Mesenchymal stem cell (in vitro differentiated cells and primary cell): ENCODE data around the gene RIPPLY1. TPM values are rescaled to one million over a fixed set of nuclear protein-coding genes. Genes with fewer than 3 reads are reported as not detected.

Experiments used
- DNase-seq: peaks from one replicate; pipeline ENCODE4 v3.0.0-alpha.2; 2013
- H2AFZ ChIP-seq: one replicate; pipeline ENCODE4 v1.6.1; 2013; ENCODE audit warnings: low read depth, mild to moderate bottlenecking, control low read depth, inconsistent platforms, low read length, moderate library complexity
- H2AK5ac ChIP-seq: 2 replicates; pipeline ENCODE4 v1.6.1; 2013; ENCODE audit warnings: low read length, moderate library complexity, mild to moderate bottlenecking, inconsistent platforms; ENCODE audit not compliant: severe bottlenecking
- H2BK120ac ChIP-seq: one replicate; pipeline ENCODE4 v1.6.1; 2013; ENCODE audit warnings: low read depth, mild to moderate bottlenecking, inconsistent platforms, low read length, moderate library complexity
- H2BK12ac ChIP-seq, 2 experiments: one replicate each; pipeline ENCODE4 v1.6.1; 2013; ENCODE audit warnings: inconsistent platforms in 2 of 2, low read length in 2 of 2, mild to moderate bottlenecking in 2 of 2, moderate library complexity in 2 of 2, control low read depth in 1 of 2
- H2BK15ac ChIP-seq: one replicate; pipeline ENCODE4 v1.6.1; 2013; ENCODE audit warnings: mild to moderate bottlenecking, low read depth, inconsistent platforms; ENCODE audit not compliant: poor library complexity, severe bottlenecking
- H2BK5ac ChIP-seq: 2 replicates; pipeline ENCODE4 v1.6.1; 2013; ENCODE audit warnings: low read depth, mild to moderate bottlenecking, low read length, control low read depth, inconsistent platforms; ENCODE audit not compliant: poor library complexity, severe bottlenecking
- H3K14ac ChIP-seq, 2 experiments: one replicate each; pipeline ENCODE4 v1.6.1; 2013; ENCODE audit warnings: inconsistent platforms in 2 of 2, low read length in 2 of 2, control low read depth in 1 of 2, mild to moderate bottlenecking in 1 of 2, moderate library complexity in 1 of 2
- H3K18ac ChIP-seq, 2 experiments: one replicate each; pipeline ENCODE4 v1.6.1; 2013; ENCODE audit warnings: inconsistent platforms in 2 of 2, low read length in 2 of 2, control low read depth in 1 of 2, low read depth in 1 of 2, mild to moderate bottlenecking in 1 of 2
- H3K23ac ChIP-seq, 2 experiments: one replicate each; pipeline ENCODE4 v1.6.1; 2013; ENCODE audit warnings: inconsistent platforms in 2 of 2, low read length in 2 of 2, mild to moderate bottlenecking in 2 of 2, moderate library complexity in 2 of 2, control low read depth in 1 of 2
- H3K27ac ChIP-seq: 2 replicates; pipeline ENCODE4 v1.5.1; 2013; ENCODE audit warnings: mild to moderate bottlenecking, moderate library complexity, low read length, control low read depth, inconsistent platforms; ENCODE audit not compliant: poor library complexity, severe bottlenecking
- H3K27me3 ChIP-seq, 2 experiments: 2 replicates each; pipeline versions ENCODE4 v1.6.1 to v1.7.0; 2013; ENCODE audit warnings: low read length in 2 of 2, mild to moderate bottlenecking in 2 of 2, moderate library complexity in 2 of 2, control low read depth in 1 of 2, inconsistent platforms in 1 of 2; ENCODE audit not compliant: control insufficient read depth in 1 of 2, insufficient read depth in 1 of 2
- H3K36me3 ChIP-seq, 2 experiments: 2 replicates each; pipeline versions ENCODE4 v1.6.1 to v1.7.0; 2013; ENCODE audit warnings: low read length in 2 of 2, control low read depth in 1 of 2, inconsistent platforms in 1 of 2, low read depth in 1 of 2, mild to moderate bottlenecking in 1 of 2; ENCODE audit not compliant: insufficient read depth in 2 of 2, control insufficient read depth in 1 of 2
- H3K4ac ChIP-seq, 2 experiments: one replicate each; pipeline ENCODE4 v1.6.1; 2013; ENCODE audit warnings: inconsistent platforms in 2 of 2, low read length in 2 of 2, mild to moderate bottlenecking in 2 of 2, moderate library complexity in 2 of 2, control low read depth in 1 of 2, low read depth in 1 of 2
- H3K4me1 ChIP-seq: 2 replicates; pipeline ENCODE4 v1.6.1; 2013; ENCODE audit warnings: low read depth, low read length, control low read depth; ENCODE audit not compliant: control insufficient read depth, insufficient read depth
- H3K4me2 ChIP-seq: 2 replicates; pipeline ENCODE4 v1.6.1; 2013; ENCODE audit warnings: low read length, mild to moderate bottlenecking, inconsistent platforms; ENCODE audit not compliant: poor library complexity, severe bottlenecking
- H3K4me3 ChIP-seq, 2 experiments: 2 replicates each; pipeline versions ENCODE4 v1.5.1 to v1.7.0; 2013; ENCODE audit warnings: low read length in 2 of 2, mild to moderate bottlenecking in 2 of 2, control low read depth in 1 of 2, low read depth in 1 of 2; ENCODE audit not compliant: insufficient read depth in 1 of 2
- H3K79me1 ChIP-seq: replicated peaks from 2 replicates; pipeline ENCODE4 v1.6.1; 2013; ENCODE audit warnings: mild to moderate bottlenecking, control low read depth, low read length, inconsistent platforms; ENCODE audit not compliant: poor library complexity, severe bottlenecking
- H3K9ac ChIP-seq: 2 replicates; pipeline ENCODE4 v1.7.0; 2013; ENCODE audit warnings: mild to moderate bottlenecking, low read length, moderate library complexity
- H3K9me3 ChIP-seq: 2 replicates; pipeline ENCODE4 v1.7.0; 2013; ENCODE audit warnings: mild to moderate bottlenecking, low read length; ENCODE audit not compliant: control insufficient read depth
- H4K8ac ChIP-seq: one replicate; pipeline ENCODE4 v1.6.1; 2013; ENCODE audit warnings: inconsistent platforms, mild to moderate bottlenecking, low read length, moderate library complexity
- H4K91ac ChIP-seq: one replicate; pipeline ENCODE4 v1.6.1; 2013; ENCODE audit warnings: mild to moderate bottlenecking, low read length, inconsistent platforms
- WGBS: methylation state at CpG from one replicate; pipeline ENCODE4 v1.1.7; 2013; ENCODE audit warnings: mixed read lengths; 5-methylcytosine and 5-hydroxymethylcytosine counted together
- polyA plus RNA-seq, 2 experiments: library from polyadenylated mRNA; stranded (reverse); fragments of 200-250 nt; gene quantifications; one replicate each; pipeline ENCODE4 v1.2.3, GENCODE V29; 2013

Gene RIPPLY1
- not detected for polyA plus RNA-seq (2013, experiment 1 of 2)
- not detected for polyA plus RNA-seq (2013, experiment 2 of 2)

GRCh38 chrX:106903291-106903824 is at the start of gene RIPPLY1:
RIPPLY1 (minus strand) TSS chrX:106903341; CDS start chrX:106903287, 54 bp downstream.
- Histone ChIP-seq H3K4me3 (no peak within 1 kb of the TSS), H2BK120ac (no peak within 1 kb of the TSS), H3K14ac (no peak within 1 kb of the TSS), H3K27ac (no peak within 1 kb of the TSS), H2AFZ (no peak within 1 kb of the TSS), H4K91ac (no peak within 1 kb of the TSS), H3K4me2 (no peak within 1 kb of the TSS), H3K4me1 (peaks cover 17% of the 10 kb centered on the region), H2BK12ac (no peak within 1 kb of the TSS), H3K4ac (no peak within 1 kb of the TSS), H3K23ac (no peak within 1 kb of the TSS), H3K9me3 (no peaks in the 10 kb centered on the region), H3K36me3 (no peaks in the 10 kb centered on the region), H3K18ac (no peak within 1 kb of the TSS), H2BK15ac (no peak within 1 kb of the TSS), H3K27me3 (peaks cover 0 to 73% of the 10 kb centered on the region in 2 experiments), H2BK5ac (no peak within 1 kb of the TSS), H3K9ac (no peak within 1 kb of the TSS), H3K79me1 (no peaks in the 10 kb centered on the region), H2AK5ac (peak within 1 kb of the TSS; percentile 13), H4K8ac (no peak within 1 kb of the TSS)
- 59% methylated on average over 1 of the region's 1 CpG for WGBS
- no peak for DNase-seq

GRCh38 chrX:106952538-106952937 is 49.4 kb upstream of the RIPPLY1 start:
- H3K4me3 ChIP-seq, result no peak overlapping the region
- no peak overlapping the region for H2BK15ac ChIP-seq
- no peak overlapping the region for H3K14ac ChIP-seq
- no peak overlapping the region for H3K27ac ChIP-seq
- peaks cover 0 to 17% of the 10 kb centered on the region in 2 experiments for H3K36me3 ChIP-seq
- no peak overlapping the region for H3K23ac ChIP-seq
- H3K4ac ChIP-seq, result no peak overlapping the region
- peaks cover 4% of the 10 kb centered on the region for H3K79me1 ChIP-seq
- peaks cover 4% of the 10 kb centered on the region for H3K4me1 ChIP-seq
- 100% methylated on average over 1 of the region's 2 CpGs for WGBS
- no peak overlapping the region for H2AK5ac ChIP-seq
- H3K4me2 ChIP-seq, result no peak overlapping the region
- H2AFZ ChIP-seq, result no peak overlapping the region
- no peak overlapping the region for H2BK120ac ChIP-seq
- no peak overlapping the region for H4K8ac ChIP-seq
- no peaks in the 10 kb centered on the region for H3K9me3 ChIP-seq
- H3K27me3 ChIP-seq, result peaks cover 0 to 33% of the 10 kb centered on the region in 2 experiments
- no peak overlapping the region for H3K18ac ChIP-seq
- no peak overlapping the region for H4K91ac ChIP-seq
- H2BK12ac ChIP-seq, result no peak overlapping the region
- H3K9ac ChIP-seq, result no peak overlapping the region
- H2BK5ac ChIP-seq, result no peak overlapping the region
- no peak for DNase-seq

- H3K4me3 ChIP-seq, result no peak overlapping the region
- H3K14ac ChIP-seq, result no peak overlapping the region
- H3K4me2 ChIP-seq, result no peak overlapping the region
- peaks cover 4% of the 10 kb centered on the region for H3K4me1 ChIP-seq
- no peak overlapping the region for H4K91ac ChIP-seq
- no peak overlapping the region for H3K18ac ChIP-seq
- peaks cover 4% of the 10 kb centered on the region for H3K79me1 ChIP-seq
- H3K27ac ChIP-seq, result no peak overlapping the region
- H3K27me3 ChIP-seq, result peaks cover 0 to 33% of the 10 kb centered on the region in 2 experiments
- no peak overlapping the region for H3K4ac ChIP-seq
- no peak overlapping the region for H3K9ac ChIP-seq
- H4K8ac ChIP-seq, result no peak overlapping the region
- no peak overlapping the region for H2BK5ac ChIP-seq
- H3K23ac ChIP-seq, result no peak overlapping the region
- no peak overlapping the region for H2AFZ ChIP-seq
- no peaks in the 10 kb centered on the region for H3K9me3 ChIP-seq
- no peak overlapping the region for H2BK12ac ChIP-seq
- H3K36me3 ChIP-seq, result peaks cover 0 to 17% of the 10 kb centered on the region in 2 experiments
- no peak overlapping the region for H2AK5ac ChIP-seq
- 100% methylated on average over 2 of the region's 3 CpGs for WGBS
- H2BK15ac ChIP-seq, result no peak overlapping the region
- no peak for DNase-seq
- no peak overlapping the region for H2BK120ac ChIP-seq
Measured at GRCh38 chrX:106952089-106952488, 48.9 kb upstream of the RIPPLY1 start.

- no peak overlapping the region for H4K8ac ChIP-seq
- no peak overlapping the region for H3K4ac ChIP-seq
- no peak overlapping the region for H2BK120ac ChIP-seq
- 100% methylated on average over 4 of the region's 6 CpGs for WGBS
- H3K9ac ChIP-seq, result no peak overlapping the region
- no peak overlapping the region for H3K23ac ChIP-seq
- no peak overlapping the region for H2BK12ac ChIP-seq
- H3K36me3 ChIP-seq, result peaks cover 0 to 17% of the 10 kb centered on the region in 2 experiments
- H2AK5ac ChIP-seq, result no peak overlapping the region
- H3K9me3 ChIP-seq, result no peaks in the 10 kb centered on the region
- no peak overlapping the region for H2BK5ac ChIP-seq
- H3K4me2 ChIP-seq, result no peak overlapping the region
- H2AFZ ChIP-seq, result no peak overlapping the region
- H3K4me1 ChIP-seq, result peaks cover 4% of the 10 kb centered on the region
- DNase-seq, result no peak
- peaks cover 0 to 32% of the 10 kb centered on the region in 2 experiments for H3K27me3 ChIP-seq
- H4K91ac ChIP-seq, result no peak overlapping the region
- H2BK15ac ChIP-seq, result no peak overlapping the region
- no peak overlapping the region for H3K14ac ChIP-seq
- H3K18ac ChIP-seq, result no peak overlapping the region
- H3K79me1 ChIP-seq, result peaks cover 4% of the 10 kb centered on the region
- H3K27ac ChIP-seq, result no peak overlapping the region
- no peak overlapping the region for H3K4me3 ChIP-seq
Measured at GRCh38 chrX:106951230-106951629, 48.1 kb upstream of the RIPPLY1 start.
